ENCODE data around the gene CD300LF. TPM values are rescaled to one million over a fixed set of nuclear protein-coding genes. Genes with fewer than 3 reads are reported as not detected.
A peak's percentile ranks its signal among the peaks of the same experiment; 100 is the strongest.

The CD300LF gene
- total RNA-seq, 4 donors from 2014 or later: 0.13 to 0.27 TPM; not detected in 2

DNA sequence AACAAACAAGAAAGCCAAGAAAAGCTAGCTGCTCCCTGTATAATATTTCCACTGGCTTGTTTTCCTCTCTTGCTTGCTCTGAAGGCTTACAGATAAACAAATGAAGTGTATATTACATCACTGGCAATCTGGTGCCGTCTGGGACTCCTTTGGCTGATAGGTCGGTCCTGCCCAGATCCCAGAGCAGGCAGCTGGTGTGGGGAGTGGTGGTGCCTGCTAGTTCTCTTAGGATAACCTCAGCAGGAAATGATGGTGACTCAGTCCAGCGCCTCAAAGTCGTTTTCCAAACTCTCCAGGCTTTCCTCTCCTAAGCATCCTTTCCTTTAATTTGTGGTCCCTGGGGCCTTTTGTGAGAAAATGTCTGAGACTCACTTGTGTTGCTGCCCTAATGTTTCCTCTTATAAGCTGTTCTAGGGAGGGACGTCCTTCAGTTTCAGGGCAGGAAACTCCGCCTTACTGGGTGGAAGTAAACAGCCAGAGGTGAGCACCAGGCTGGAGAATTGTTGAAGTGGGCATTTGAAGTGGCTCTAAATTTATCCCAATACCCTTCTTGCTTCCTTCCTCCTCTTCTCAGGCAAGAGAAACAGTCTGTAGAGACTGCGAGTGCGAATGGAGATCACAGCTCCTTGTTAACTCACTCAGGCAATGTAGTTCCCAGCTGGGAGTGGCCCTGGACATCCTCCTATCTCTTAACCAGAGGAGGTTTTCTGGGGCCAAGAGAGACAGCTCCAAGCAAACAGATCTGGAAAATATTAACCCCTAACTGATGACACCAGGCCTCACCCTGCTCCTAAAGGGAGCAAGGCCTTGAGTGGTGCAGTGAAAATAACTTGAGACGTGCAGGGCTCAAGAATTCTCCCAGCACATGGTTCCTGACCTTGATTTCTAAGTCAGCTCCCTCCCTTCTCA, 34.9 kb downstream of the CD300LF start:
- intact Hi-C loops (cut with DNase I; ENCODE audit: low total_unique reads): no loop called here
- no peak for TF ChIP-seq POLR2A (IDR thresholded peaks at IDR 0.05)
- TF ChIP-seq, protein P1, sequence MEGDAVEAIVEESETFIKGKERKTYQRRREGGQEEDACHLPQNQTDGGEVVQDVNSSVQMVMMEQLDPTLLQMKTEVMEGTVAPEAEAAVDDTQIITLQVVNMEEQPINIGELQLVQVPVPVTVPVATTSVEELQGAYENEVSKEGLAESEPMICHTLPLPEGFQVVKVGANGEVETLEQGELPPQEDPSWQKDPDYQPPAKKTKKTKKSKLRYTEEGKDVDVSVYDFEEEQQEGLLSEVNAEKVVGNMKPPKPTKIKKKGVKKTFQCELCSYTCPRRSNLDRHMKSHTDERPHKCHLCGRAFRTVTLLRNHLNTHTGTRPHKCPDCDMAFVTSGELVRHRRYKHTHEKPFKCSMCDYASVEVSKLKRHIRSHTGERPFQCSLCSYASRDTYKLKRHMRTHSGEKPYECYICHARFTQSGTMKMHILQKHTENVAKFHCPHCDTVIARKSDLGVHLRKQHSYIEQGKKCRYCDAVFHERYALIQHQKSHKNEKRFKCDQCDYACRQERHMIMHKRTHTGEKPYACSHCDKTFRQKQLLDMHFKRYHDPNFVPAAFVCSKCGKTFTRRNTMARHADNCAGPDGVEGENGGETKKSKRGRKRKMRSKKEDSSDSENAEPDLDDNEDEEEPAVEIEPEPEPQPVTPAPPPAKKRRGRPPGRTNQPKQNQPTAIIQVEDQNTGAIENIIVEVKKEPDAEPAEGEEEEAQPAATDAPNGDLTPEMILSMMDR (IDR thresholded peaks at IDR 0.05): no peak
- no peak overlapping the region for H3K4me3 ChIP-seq (ENCODE audit: low read depth, poor library complexity, severe bottlenecking)
- peak in 1 of 2 donors; percentile 78 for DNase-seq (ENCODE audit: low spot score in 2 of 2)
- WGBS, 2 donors: 29 to 35% methylated on average over 9 of the region's 9 CpGs

DNA sequence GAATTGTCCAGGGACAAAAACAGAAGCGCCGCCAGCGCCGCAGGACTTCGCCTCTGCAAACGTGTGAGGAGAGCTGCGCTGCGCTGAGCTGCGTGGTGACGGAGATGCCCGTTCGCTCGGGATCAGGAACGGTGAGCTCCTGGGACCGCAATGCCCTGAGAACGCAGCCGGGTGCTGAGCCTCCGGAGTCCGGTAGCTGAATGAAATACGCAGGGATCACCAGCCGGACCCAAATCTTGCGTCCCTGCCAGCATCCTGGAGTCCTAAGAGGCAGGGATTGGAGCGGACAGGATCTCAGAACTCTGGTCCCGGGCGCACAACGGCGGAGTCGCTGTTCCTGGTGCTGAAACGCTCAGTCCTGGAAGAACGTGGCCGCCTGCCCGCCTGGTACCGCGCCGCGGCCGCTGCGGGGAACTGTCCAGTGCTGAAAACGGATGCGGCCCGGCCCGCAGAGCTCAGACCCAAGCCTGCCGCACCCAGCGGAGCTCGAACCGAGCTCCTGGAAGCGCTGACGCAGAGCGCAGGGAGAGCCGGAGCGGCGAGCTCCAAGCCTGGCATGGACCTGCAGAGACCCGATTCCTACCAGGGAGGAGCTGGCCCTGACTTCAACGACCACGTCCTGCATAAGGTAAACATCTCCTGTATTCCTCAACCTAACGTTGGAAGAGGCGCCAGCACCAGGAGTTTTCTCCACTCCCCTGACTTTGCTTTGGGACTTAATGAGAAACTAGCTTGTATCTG, 41.5 kb downstream of the CD300LF start:
- intact Hi-C loops (cut with DNase I; ENCODE audit: low total_unique reads): no loop called here
- TF ChIP-seq, protein P1 (IDR thresholded peaks at IDR 0.05): no peak
- TF ChIP-seq POLR2A (IDR thresholded peaks at IDR 0.05): no peak
- no peak overlapping the region for H3K4me3 ChIP-seq (ENCODE audit: low read depth, poor library complexity, severe bottlenecking)
- DNase-seq (ENCODE audit: low spot score in 2 of 2): peak; percentile 40 to 86
- WGBS, 2 donors: 23 to 24% methylated on average over 32 to 50 of the region's 57 CpGs

DNA sequence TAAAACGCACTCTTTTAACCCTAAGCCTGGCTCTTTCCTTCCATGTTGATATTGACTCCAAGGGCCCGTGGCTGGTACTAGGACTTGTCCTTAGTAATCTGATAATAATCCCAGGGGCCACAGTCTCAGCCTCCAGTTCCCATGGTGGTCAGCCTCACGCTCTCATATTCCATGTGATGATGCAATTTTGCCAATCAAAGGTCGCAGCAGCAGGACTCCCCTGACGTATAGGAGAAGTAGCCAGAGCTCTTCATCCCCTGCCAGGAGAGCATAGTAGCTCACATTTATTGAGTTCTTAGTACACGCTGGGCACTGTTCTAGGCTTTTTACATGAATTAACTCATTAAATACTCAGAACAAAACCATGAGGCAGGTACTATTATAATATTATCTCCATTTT, 42.4 kb downstream of the CD300LF start:
- no peak overlapping the region for H3K4me3 ChIP-seq (ENCODE audit: low read depth, poor library complexity, severe bottlenecking)
- TF ChIP-seq, protein P1 (IDR thresholded peaks at IDR 0.05): no peak
- TF ChIP-seq POLR2A (IDR thresholded peaks at IDR 0.05): no peak
- intact Hi-C loops (cut with DNase I; ENCODE audit: low total_unique reads): no loop called here
- WGBS, 2 donors: 78 to 86% methylated on average over 6 of the region's 6 CpGs
- peak in 1 of 2 donors; percentile 48 for DNase-seq (ENCODE audit: low spot score in 2 of 2)

DNA sequence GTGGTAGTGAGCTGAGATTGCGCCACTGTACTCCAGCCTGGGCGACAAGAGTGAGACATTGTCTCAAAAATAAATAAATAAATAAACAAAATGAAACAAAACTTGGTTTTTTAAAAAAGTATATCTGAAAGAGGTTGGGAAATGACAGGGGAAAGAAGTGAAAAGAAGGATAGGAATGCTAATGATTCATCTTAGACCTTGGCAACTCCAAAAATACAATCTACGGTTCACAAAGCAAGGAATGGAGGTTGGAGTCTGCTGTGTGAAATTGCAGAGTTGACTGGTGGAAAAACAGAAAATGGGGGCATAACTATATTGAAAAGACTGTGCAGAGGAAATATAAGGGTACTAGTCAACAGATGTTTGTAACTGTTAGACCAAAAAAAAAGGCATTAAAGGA, 49.2 kb downstream of the CD300LF start:
- no peak for DNase-seq (ENCODE audit: low spot score in 2 of 2)
- no peak overlapping the region for H3K4me3 ChIP-seq (ENCODE audit: low read depth, poor library complexity, severe bottlenecking)
- WGBS, 2 donors: 82 to 92% methylated on average over 3 of the region's 3 CpGs
- intact Hi-C loops (cut with DNase I; ENCODE audit: low total_unique reads): no loop called here
- no peak for TF ChIP-seq POLR2A (IDR thresholded peaks at IDR 0.05)
- TF ChIP-seq, protein P1 (IDR thresholded peaks at IDR 0.05): no peak

DNA sequence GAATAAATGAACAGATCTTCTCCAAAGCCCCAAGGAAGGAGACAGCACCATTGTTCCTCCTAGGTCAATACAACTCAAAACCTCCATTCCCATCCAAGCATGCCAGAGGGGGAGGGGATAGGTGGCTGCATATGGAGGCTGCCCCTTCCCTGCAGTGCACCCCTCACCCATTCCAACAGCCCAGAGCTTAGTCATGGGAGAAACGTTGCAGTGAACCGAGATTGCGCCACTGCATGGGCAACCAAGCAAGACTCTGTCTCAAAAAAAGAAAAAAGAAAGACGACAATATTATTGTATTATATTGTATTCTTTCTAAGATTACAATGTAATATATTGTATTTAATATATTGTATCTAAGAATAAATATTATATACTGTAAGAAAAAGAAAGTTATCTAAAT, 52.8 kb downstream of the CD300LF start:
- DNase-seq (ENCODE audit: low spot score in 2 of 2): peak in 1 of 2 donors; percentile 20
- no peak for TF ChIP-seq POLR2A (IDR thresholded peaks at IDR 0.05)
- TF ChIP-seq, protein P1 (IDR thresholded peaks at IDR 0.05): no peak
- WGBS, 2 donors: 62 to 63% methylated on average over 4 of the region's 4 CpGs
- intact Hi-C loops (cut with DNase I; ENCODE audit: low total_unique reads): no loop called here
- no peak overlapping the region for H3K4me3 ChIP-seq (ENCODE audit: low read depth, poor library complexity, severe bottlenecking)
